ENCODE measurements around the gene TCL1B.

TCL1B gene

GRCh38 chr14:95674613-95675012, 11.6 kb upstream of the TCL1B start:
- H3K36me3 ChIP-seq (ENCODE audit: low read depth): no peaks in the 10 kb centered on the region
- peaks cover 3% of the 10 kb centered on the region for H3K27me3 ChIP-seq (ENCODE audit: insufficient read depth, poor library complexity, severe bottlenecking)
- H3K4me3 ChIP-seq (ENCODE audit: severe bottlenecking): no peak overlapping the region
- H3K9me3 ChIP-seq (ENCODE audit: severe bottlenecking): no peaks in the 10 kb centered on the region
- ATAC-seq (ENCODE audit: low read depth): no peak
- no peak for DNase-seq (ENCODE audit: low spot score)
- TF ChIP-seq, protein P1, sequence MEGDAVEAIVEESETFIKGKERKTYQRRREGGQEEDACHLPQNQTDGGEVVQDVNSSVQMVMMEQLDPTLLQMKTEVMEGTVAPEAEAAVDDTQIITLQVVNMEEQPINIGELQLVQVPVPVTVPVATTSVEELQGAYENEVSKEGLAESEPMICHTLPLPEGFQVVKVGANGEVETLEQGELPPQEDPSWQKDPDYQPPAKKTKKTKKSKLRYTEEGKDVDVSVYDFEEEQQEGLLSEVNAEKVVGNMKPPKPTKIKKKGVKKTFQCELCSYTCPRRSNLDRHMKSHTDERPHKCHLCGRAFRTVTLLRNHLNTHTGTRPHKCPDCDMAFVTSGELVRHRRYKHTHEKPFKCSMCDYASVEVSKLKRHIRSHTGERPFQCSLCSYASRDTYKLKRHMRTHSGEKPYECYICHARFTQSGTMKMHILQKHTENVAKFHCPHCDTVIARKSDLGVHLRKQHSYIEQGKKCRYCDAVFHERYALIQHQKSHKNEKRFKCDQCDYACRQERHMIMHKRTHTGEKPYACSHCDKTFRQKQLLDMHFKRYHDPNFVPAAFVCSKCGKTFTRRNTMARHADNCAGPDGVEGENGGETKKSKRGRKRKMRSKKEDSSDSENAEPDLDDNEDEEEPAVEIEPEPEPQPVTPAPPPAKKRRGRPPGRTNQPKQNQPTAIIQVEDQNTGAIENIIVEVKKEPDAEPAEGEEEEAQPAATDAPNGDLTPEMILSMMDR (IDR thresholded peaks at IDR 0.05; ENCODE audit: poor library complexity, severe bottlenecking): no peak
- H3K27ac ChIP-seq (ENCODE audit: poor library complexity, severe bottlenecking): no peak overlapping the region
- no peaks in the 10 kb centered on the region for H3K4me1 ChIP-seq (ENCODE audit: insufficient read depth, poor library complexity, severe bottlenecking)

GRCh38 chr14:95675486-95675885, 10.7 kb upstream of the TCL1B start:
- TF ChIP-seq, protein P1 (IDR thresholded peaks at IDR 0.05; ENCODE audit: poor library complexity, severe bottlenecking): no peak
- ATAC-seq (ENCODE audit: low read depth) (no peak), DNase-seq (ENCODE audit: low spot score) (no peak)
- H3K4me1 ChIP-seq (ENCODE audit: insufficient read depth, poor library complexity, severe bottlenecking): no peaks in the 10 kb centered on the region
- H3K9me3 ChIP-seq (ENCODE audit: severe bottlenecking): no peaks in the 10 kb centered on the region
- H3K27ac ChIP-seq (ENCODE audit: poor library complexity, severe bottlenecking): no peak overlapping the region
- H3K36me3 ChIP-seq (ENCODE audit: low read depth): no peaks in the 10 kb centered on the region
- peaks cover 3% of the 10 kb centered on the region for H3K27me3 ChIP-seq (ENCODE audit: insufficient read depth, poor library complexity, severe bottlenecking)
- no peak overlapping the region for H3K4me3 ChIP-seq (ENCODE audit: severe bottlenecking)

- DNase-seq (ENCODE audit: low spot score) (no peak), ATAC-seq (ENCODE audit: low read depth) (no peak)
- Histone ChIP-seq H3K36me3 (ENCODE audit: low read depth) (no peaks in the 10 kb centered on the region), H3K4me3 (ENCODE audit: severe bottlenecking) (no peak overlapping the region), H3K9me3 (ENCODE audit: severe bottlenecking) (no peaks in the 10 kb centered on the region), H3K27ac (ENCODE audit: poor library complexity, severe bottlenecking) (no peak overlapping the region), H3K27me3 (ENCODE audit: insufficient read depth, poor library complexity, severe bottlenecking) (peaks cover 7% of the 10 kb centered on the region), H3K4me1 (ENCODE audit: insufficient read depth, poor library complexity, severe bottlenecking) (no peaks in the 10 kb centered on the region)
- TF ChIP-seq, protein P1 (IDR thresholded peaks at IDR 0.05; ENCODE audit: poor library complexity, severe bottlenecking): no peak
These were observed 8.9 kb upstream of the TCL1B start for GRCh38 chr14:95677179-95677835.

GRCh38 chr14:95679148-95679815, 6.9 kb upstream of the TCL1B start:
- Histone ChIP-seq H3K9me3 (ENCODE audit: severe bottlenecking) (no peaks in the 10 kb centered on the region), H3K27me3 (ENCODE audit: insufficient read depth, poor library complexity, severe bottlenecking) (peaks cover 10% of the 10 kb centered on the region), H3K36me3 (ENCODE audit: low read depth) (no peaks in the 10 kb centered on the region), H3K4me1 (ENCODE audit: insufficient read depth, poor library complexity, severe bottlenecking) (no peaks in the 10 kb centered on the region), H3K4me3 (ENCODE audit: severe bottlenecking) (no peak overlapping the region), H3K27ac (ENCODE audit: poor library complexity, severe bottlenecking) (no peak overlapping the region)
- DNase-seq (ENCODE audit: low spot score): no peak
- ATAC-seq (ENCODE audit: low read depth): no peak
- TF ChIP-seq, protein P1 (IDR thresholded peaks at IDR 0.05; ENCODE audit: poor library complexity, severe bottlenecking): no peak

All from RWPE2 (cell line).